Activated naive CD4-positive, alpha-beta T cell treated with anti-CD3 and anti-CD28 coated beads for 36 hours (primary cell): ENCODE data around the gene UQCRH. TPM values are rescaled to one million over a fixed set of nuclear protein-coding genes. Genes with fewer than 3 reads are reported as not detected.
"Not testable (repeated sequence)": the region's sequence is repeated elsewhere in the genome, so short reads cannot be mapped to it uniquely, and the experiment has no call there.

Experiments used
- CTCF ChIA-PET: fragments of 350-600 bp; sonication (Branson Sonifier 250); formaldehyde crosslinking; loops from one replicate; lab custom pipeline; 2021; ENCODE audit warnings: antibody characterized with exemption; lab: Charles Lee
- DNase-seq: peaks from one replicate; pipeline ENCODE4 v3.0.0-alpha.2; 2020
- H3K27ac Mint-ChIP-seq: one replicate; pipeline ENCODE4 v1.8.0; 2021; ENCODE audit warnings: mild to moderate bottlenecking, mixed read lengths
- H3K27me3 Mint-ChIP-seq: one replicate; pipeline ENCODE4 v1.8.0; 2021; ENCODE audit warnings: low read depth, mixed read lengths
- H3K36me3 Mint-ChIP-seq: one replicate; pipeline ENCODE4 v1.8.0; 2021; ENCODE audit warnings: low read depth, mixed read lengths
- H3K4me1 Mint-ChIP-seq: one replicate; pipeline ENCODE4 v1.8.0; 2021; ENCODE audit warnings: low read depth, mixed read lengths
- H3K4me3 Mint-ChIP-seq: one replicate; pipeline ENCODE4 v1.8.0; 2021; ENCODE audit warnings: mild to moderate bottlenecking, moderate library complexity, mixed read lengths
- H3K9me3 Mint-ChIP-seq: one replicate; pipeline ENCODE4 v1.8.0; 2021; ENCODE audit warnings: mixed read lengths
- intact Hi-C: fragments of 100-400 bp; cut with micrococcal nuclease; formaldehyde crosslinking; loops from one replicate; pipeline ENCODE4 v1.15.1; 2023
- total RNA-seq, 2 experiments: library from RNA; stranded (reverse); gene quantifications; one replicate each; pipeline ENCODE4 v1.2.3, GENCODE V29; 2021

The UQCRH gene
- total RNA-seq, 2 experiments from 2014 or later = 403 to 409 TPM

DNA sequence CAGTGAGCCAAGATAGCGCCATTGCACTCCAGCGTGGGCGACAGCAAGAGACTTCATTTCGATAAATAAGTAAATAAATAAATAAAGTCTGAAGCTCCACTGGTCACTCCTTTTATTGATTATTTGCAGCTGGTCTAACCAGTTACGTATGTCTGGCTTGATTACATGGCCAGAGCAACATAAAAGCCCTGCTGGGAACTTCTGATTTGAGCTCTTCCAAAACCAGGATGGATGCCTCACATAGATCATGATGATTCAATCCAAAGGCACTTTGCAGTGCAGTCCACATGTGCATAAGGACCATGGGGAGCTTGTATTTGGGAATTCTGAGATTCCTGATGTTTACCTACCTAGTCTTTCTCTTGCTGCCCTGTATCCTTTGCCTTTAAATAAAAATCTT, 61.1 kb downstream of the UQCRH start:
- no peaks in the 10 kb centered on the region for H3K9me3 Mint-ChIP-seq
- H3K4me1 Mint-ChIP-seq = peaks cover 2% of the 10 kb centered on the region
- no peak overlapping the region for H3K27ac Mint-ChIP-seq
- no peak overlapping the region for H3K4me3 Mint-ChIP-seq
- CTCF ChIA-PET = interaction anchor here (0.9 kb wide), 1 partner anchor 17 kb away, joined by 4 read pairs; no protein-coding TSS in a partner anchor
- intact Hi-C loops = no loop called here
- peaks cover 32% of the 10 kb centered on the region for H3K36me3 Mint-ChIP-seq
- H3K27me3 Mint-ChIP-seq = no peaks in the 10 kb centered on the region
- no peak for DNase-seq

DNA sequence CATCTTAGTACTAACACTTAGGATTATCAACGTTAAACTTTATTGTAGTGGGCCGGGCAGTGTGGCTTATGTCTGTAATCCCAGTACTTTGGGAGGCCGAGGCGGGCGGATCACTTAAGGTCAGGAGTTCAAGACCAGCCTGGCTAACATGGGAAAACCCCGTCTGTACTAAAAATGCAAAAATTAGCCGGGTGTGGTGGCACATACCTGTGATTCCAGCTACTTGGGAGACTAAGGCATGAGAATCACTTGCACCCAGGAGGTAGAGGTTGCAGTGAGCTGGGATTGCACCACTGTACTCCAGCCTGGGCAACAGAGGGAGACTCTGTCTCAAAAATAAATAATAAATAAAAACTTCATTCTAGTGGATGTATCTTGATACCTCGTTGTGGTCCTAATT, 62.3 kb downstream of the UQCRH start:
- H3K36me3 Mint-ChIP-seq = peaks cover 31% of the 10 kb centered on the region
- H3K9me3 Mint-ChIP-seq, H3K27me3 Mint-ChIP-seq, CTCF ChIA-PET, DNase-seq, intact Hi-C loops, H3K27ac Mint-ChIP-seq, H3K4me3 Mint-ChIP-seq, H3K4me1 Mint-ChIP-seq: not testable (repeated sequence)

Other genes starting within 250 kb of the UQCRH start
- gene PIK3R3, start 171.1 kb upstream of the UQCRH start, total RNA-seq = under 1 TPM; 0.45 to 0.49 TPM
- gene TSPAN1, start 128.6 kb upstream of the UQCRH start, total RNA-seq = not detected
- gene P3R3URF, start 127.2 kb upstream of the UQCRH start, total RNA-seq = not detected
- 10 to 100 TPM; 32.4 to 32.9 TPM for gene POMGNT1, start 105.3 kb upstream of the UQCRH start, total RNA-seq
- under 1 TPM; 0.21 to 0.25 TPM for gene LURAP1, start 100.4 kb upstream of the UQCRH start, total RNA-seq
- 10 to 100 TPM; 83.9 to 88.0 TPM for gene RAD54L, start 55.9 kb upstream of the UQCRH start, total RNA-seq
- 10 to 100 TPM; 28.0 to 29.8 TPM for gene LRRC41, start 82 bp upstream of the UQCRH start, total RNA-seq
- gene NSUN4, start 37.1 kb downstream of the UQCRH start, total RNA-seq = 10 to 100 TPM; 33.6 to 37.8 TPM
- 1 to 10 TPM; 3.8 to 4.8 TPM for gene FAAH, start 90.6 kb downstream of the UQCRH start, total RNA-seq
- not detected for gene DMBX1, start 186.1 kb downstream of the UQCRH start, total RNA-seq
- gene KNCN, start 247.9 kb downstream of the UQCRH start, total RNA-seq = not detected